Osteoblast (primary cell): Measurements from ENCODE around the gene DDC. TPM values are rescaled to one million over a fixed set of nuclear protein-coding genes. Genes with fewer than 3 reads are reported as not detected.

ENCODE experiments used
- DNase-seq: peaks from one replicate; pipeline ENCODE4 v3.0.0; 2011; ENCODE audit warnings: low spot score, mixed read lengths; ENCODE audit not compliant: insufficient read length; ENCODE audit errors: missing footprints
- H2AFZ ChIP-seq: 2 replicates; pipeline ENCODE4 v1.6.0; 2011; ENCODE audit warnings: mild to moderate bottlenecking, low read length
- H3K27ac ChIP-seq: 2 replicates; pipeline ENCODE4 v1.5.1; 2011; ENCODE audit warnings: mild to moderate bottlenecking, low read depth, low read length, moderate library complexity
- H3K27me3 ChIP-seq: 2 replicates; pipeline ENCODE4 v1.6.0; 2012; ENCODE audit warnings: mild to moderate bottlenecking, control low read depth, inconsistent platforms, low read length, moderate library complexity; ENCODE audit not compliant: insufficient read depth
- H3K36me3 ChIP-seq: 2 replicates; pipeline ENCODE4 v1.5.1; 2011; ENCODE audit warnings: mild to moderate bottlenecking, low read length, control low read depth, moderate library complexity; ENCODE audit not compliant: insufficient read depth
- H3K4me1 ChIP-seq: 2 replicates; pipeline ENCODE4 v1.5.1; 2011; ENCODE audit warnings: mild to moderate bottlenecking, low read length, control low read depth, moderate library complexity; ENCODE audit not compliant: insufficient read depth
- H3K4me2 ChIP-seq: 2 replicates; pipeline ENCODE4 v1.6.0; 2011; ENCODE audit warnings: mild to moderate bottlenecking, low read length; ENCODE audit not compliant: insufficient read depth
- H3K4me3 ChIP-seq: fragments of 200-600 bp; sonication (generic); 3 replicates; pipeline ENCODE4 v1.5.1; 2012; ENCODE audit warnings: mild to moderate bottlenecking, low read length, inconsistent platforms; ENCODE audit not compliant: insufficient read depth
- H3K79me2 ChIP-seq: 2 replicates; pipeline ENCODE4 v1.6.0; 2012; ENCODE audit warnings: mild to moderate bottlenecking, low read length, control low read depth, inconsistent platforms; ENCODE audit not compliant: insufficient read depth
- H3K9me3 ChIP-seq: 2 replicates; pipeline ENCODE4 v1.5.1; 2011; ENCODE audit warnings: low read depth, low read length, control low read depth
- H4K20me1 ChIP-seq: 2 replicates; pipeline ENCODE4 v1.6.0; 2012; ENCODE audit warnings: mild to moderate bottlenecking, low read length, control low read depth; ENCODE audit not compliant: insufficient read depth
- total RNA-seq: library from RNA; depleted of rRNA; stranded (reverse); fragments of >200 nt; gene quantifications from 2 replicates; pipeline ENCODE4 v1.2.3, GENCODE V29; 2012
- TF ChIP-seq, protein P1 (sequence below): IDR thresholded peaks from 2 replicates; pipeline ENCODE4 v1.5.1; 2011; ENCODE audit warnings: mild to moderate bottlenecking, low read depth, low read length, moderate library complexity; ENCODE audit errors: extremely low read depth

Gene DDC
- total RNA-seq, 1 donor, result not detected

DNA sequence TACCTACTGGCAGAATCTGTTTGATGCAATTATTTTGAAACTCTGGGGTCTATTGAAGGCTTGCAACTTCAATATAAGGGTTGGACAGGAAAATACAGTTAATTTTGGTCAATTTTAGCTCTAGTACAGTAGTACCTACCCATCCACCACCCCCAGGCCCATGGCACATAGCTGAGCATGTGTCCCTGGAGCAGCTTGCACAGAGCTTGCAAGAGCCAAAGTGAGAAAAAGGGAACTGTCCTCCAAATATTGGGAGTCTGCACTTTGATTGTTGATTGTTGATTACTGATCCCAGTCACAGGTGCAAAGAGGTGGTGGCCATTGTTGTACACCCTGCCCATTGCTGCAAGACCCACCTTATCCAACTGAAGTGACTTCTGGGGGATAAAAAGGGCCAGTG is 52.8 kb downstream of the DDC start:
- no peak for DNase-seq
- TF ChIP-seq, protein P1, sequence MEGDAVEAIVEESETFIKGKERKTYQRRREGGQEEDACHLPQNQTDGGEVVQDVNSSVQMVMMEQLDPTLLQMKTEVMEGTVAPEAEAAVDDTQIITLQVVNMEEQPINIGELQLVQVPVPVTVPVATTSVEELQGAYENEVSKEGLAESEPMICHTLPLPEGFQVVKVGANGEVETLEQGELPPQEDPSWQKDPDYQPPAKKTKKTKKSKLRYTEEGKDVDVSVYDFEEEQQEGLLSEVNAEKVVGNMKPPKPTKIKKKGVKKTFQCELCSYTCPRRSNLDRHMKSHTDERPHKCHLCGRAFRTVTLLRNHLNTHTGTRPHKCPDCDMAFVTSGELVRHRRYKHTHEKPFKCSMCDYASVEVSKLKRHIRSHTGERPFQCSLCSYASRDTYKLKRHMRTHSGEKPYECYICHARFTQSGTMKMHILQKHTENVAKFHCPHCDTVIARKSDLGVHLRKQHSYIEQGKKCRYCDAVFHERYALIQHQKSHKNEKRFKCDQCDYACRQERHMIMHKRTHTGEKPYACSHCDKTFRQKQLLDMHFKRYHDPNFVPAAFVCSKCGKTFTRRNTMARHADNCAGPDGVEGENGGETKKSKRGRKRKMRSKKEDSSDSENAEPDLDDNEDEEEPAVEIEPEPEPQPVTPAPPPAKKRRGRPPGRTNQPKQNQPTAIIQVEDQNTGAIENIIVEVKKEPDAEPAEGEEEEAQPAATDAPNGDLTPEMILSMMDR, result no peak
- Histone ChIP-seq H2AFZ (no peak overlapping the region), H3K4me2 (no peak overlapping the region), H3K79me2 (no peaks in the 10 kb centered on the region), H4K20me1 (no peaks in the 10 kb centered on the region), H3K27me3 (peaks cover 10% of the 10 kb centered on the region), H3K4me1 (no peaks in the 10 kb centered on the region), H3K9me3 (no peaks in the 10 kb centered on the region), H3K36me3 (no peaks in the 10 kb centered on the region), H3K27ac (no peak overlapping the region), H3K4me3 (no peak overlapping the region)

DNA sequence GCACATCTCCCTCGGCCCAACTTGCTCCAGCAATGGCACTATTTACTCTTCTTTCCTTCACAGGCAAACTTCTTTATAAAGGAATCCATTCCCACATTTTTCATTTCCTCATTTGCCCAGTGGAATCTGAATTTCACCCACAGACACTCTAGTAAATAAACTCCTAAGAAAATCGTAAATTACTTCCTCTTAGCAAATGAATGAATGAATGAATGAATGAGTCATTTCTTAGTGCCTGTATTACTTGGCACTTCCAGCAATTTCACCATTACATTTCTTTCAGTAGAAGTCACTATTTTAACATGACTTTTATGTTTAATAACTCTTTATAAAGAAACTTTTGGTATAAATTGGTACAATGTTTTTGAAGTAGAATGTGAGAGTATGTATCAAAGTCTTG is 55.7 kb downstream of the DDC start:
- Histone ChIP-seq H3K79me2 (no peaks in the 10 kb centered on the region), H2AFZ (no peak overlapping the region), H3K27ac (no peak overlapping the region), H3K4me2 (no peak overlapping the region), H4K20me1 (no peaks in the 10 kb centered on the region), H3K9me3 (no peaks in the 10 kb centered on the region), H3K36me3 (no peaks in the 10 kb centered on the region), H3K27me3 (no peaks in the 10 kb centered on the region), H3K4me1 (no peaks in the 10 kb centered on the region), H3K4me3 (no peak overlapping the region)
- TF ChIP-seq, protein P1, result no peak
- no peak for DNase-seq

DNA sequence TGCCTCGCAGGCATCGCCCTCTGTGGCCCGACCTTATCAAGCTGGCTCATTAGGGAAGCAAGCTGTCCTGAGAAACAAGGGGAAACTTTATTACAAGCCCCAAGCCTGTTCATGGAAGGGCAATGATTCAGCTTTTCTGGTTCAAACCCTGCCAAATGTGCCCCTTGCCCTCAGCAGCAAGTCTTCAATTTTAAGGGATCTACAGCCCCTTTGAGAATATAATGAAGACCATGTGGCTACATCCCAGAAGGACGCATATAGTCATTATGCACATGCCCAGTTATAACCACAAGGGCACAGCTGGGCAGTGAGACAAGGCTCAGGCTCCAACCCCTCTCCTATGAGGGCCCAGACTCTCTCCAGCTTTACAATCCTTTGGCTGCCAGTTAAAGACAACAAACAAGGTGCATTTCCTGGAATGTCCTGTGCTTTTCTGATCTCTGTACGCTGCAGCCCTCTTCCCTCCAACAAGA is 56.7 kb downstream of the DDC start:
- Histone ChIP-seq H3K4me2 (no peak overlapping the region), H2AFZ (no peak overlapping the region), H3K79me2 (no peaks in the 10 kb centered on the region), H4K20me1 (no peaks in the 10 kb centered on the region), H3K36me3 (no peaks in the 10 kb centered on the region), H3K4me3 (no peak overlapping the region), H3K27me3 (no peaks in the 10 kb centered on the region), H3K27ac (no peak overlapping the region), H3K9me3 (no peaks in the 10 kb centered on the region), H3K4me1 (no peaks in the 10 kb centered on the region)
- TF ChIP-seq, protein P1, result no peak
- no peak for DNase-seq

DNA sequence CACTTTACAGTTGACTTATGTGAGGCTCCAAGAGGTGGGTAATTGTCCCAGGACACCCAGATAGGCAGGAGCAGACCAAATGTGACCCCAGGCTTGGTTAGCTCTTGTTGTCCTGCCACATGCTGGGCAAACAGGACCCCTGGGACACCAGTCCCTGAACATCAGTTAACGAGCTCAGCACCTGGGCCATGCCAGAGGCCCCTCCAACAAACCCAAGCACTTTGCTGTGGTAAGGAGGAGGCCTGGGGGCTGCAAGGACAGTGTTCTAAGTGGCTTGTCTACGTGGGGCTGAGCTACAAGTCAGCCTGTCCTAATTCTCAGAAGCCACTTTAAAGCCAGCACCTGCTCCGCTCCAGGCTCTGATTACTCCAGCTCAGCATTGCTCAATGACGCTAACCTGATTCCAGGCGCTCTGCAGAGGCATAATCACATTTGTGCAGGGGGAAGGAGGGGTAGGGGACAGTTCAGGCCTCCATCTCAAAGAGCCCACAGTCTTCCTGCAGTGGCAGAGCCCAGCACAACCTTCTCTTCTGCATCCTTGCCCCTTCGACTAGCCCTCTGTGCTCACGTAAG is 57.2 kb downstream of the DDC start:
- no peaks in the 10 kb centered on the region for H3K27me3 ChIP-seq
- no peak overlapping the region for H3K4me2 ChIP-seq
- no peaks in the 10 kb centered on the region for H3K4me1 ChIP-seq
- no peak overlapping the region for H2AFZ ChIP-seq
- no peaks in the 10 kb centered on the region for H4K20me1 ChIP-seq
- no peaks in the 10 kb centered on the region for H3K36me3 ChIP-seq
- no peaks in the 10 kb centered on the region for H3K9me3 ChIP-seq
- TF ChIP-seq, protein P1, result no peak
- no peak overlapping the region for H3K27ac ChIP-seq
- H3K79me2 ChIP-seq, result no peaks in the 10 kb centered on the region
- DNase-seq, result no peak
- H3K4me3 ChIP-seq, result no peak overlapping the region
